GM18867 (cell line): Measurements from ENCODE around the gene MAML1.

ENCODE experiments used
- ATAC-seq: cut with Tn5 transposase; IDR thresholded peaks from one replicate; pipeline ENCODE4 v1.9.1; 2021; ENCODE audit warnings: mild to moderate bottlenecking, moderate library complexity; ENCODE audit not compliant: unreplicated experiment

MAML1 gene

GRCh38 chr5:179791881-179792611, 59.4 kb downstream of the MAML1 start:
- ATAC-seq, result no peak

GRCh38 chr5:179792612-179793467, 60.2 kb downstream of the MAML1 start:
- no peak for ATAC-seq

- no peak for ATAC-seq
These were observed 61.0 kb downstream of the MAML1 start, which contains the start of gene LTC4S for GRCh38 chr5:179793468-179794139. Gene LTC4S, plus strand, starts transcription at chr5:179793986. Its CDS starts 95 bp downstream, at chr5:179794081.

GRCh38 chr5:179794171-179794570, 61.5 kb downstream of the MAML1 start:
- no peak for ATAC-seq

GRCh38 chr5:179794575-179794974, 62.0 kb downstream of the MAML1 start:
- no peak for ATAC-seq

- ATAC-seq, result peak; percentile 0
These were observed 62.6 kb downstream of the MAML1 start for GRCh38 chr5:179795049-179795862.

GRCh38 chr5:179795863-179796833, 63.5 kb downstream of the MAML1 start:
- ATAC-seq, result peak; percentile 80

GRCh38 chr5:179796877-179797608, 64.4 kb downstream of the MAML1 start:
- no peak for ATAC-seq

- no peak for ATAC-seq
These were observed 65.1 kb downstream of the MAML1 start for GRCh38 chr5:179797741-179798140.

- ATAC-seq, result no peak
These were observed 65.6 kb downstream of the MAML1 start for GRCh38 chr5:179798144-179798770.

- no peak for ATAC-seq
These were observed 66.4 kb downstream of the MAML1 start for GRCh38 chr5:179798771-179799643.

- ATAC-seq, result no peak
These were observed 67.0 kb downstream of the MAML1 start for GRCh38 chr5:179799644-179799973.

GRCh38 chr5:179800071-179800695, 67.6 kb downstream of the MAML1 start:
- ATAC-seq, result no peak

GRCh38 chr5:179800696-179801201, 68.1 kb downstream of the MAML1 start:
- no peak for ATAC-seq

- ATAC-seq, result peak; percentile 40
These were observed 68.9 kb downstream of the MAML1 start for GRCh38 chr5:179801304-179802206.
